ENCODE data around the gene MFSD1.

GRCh38 chr3:158789592-158789991 lies 12.3 kb upstream of the MFSD1 start:
- TF ChIP-seq ARNTL (CRISPR knock-in tag; IDR thresholded peaks at IDR 0.05; ENCODE audit: borderline replicate concordance, low read depth), result no peak
- no peak for TF ChIP-seq CREB5 (CRISPR knock-in tag; IDR thresholded peaks at IDR 0.05; ENCODE audit: low read depth)
- TF ChIP-seq RARB (CRISPR knock-in tag; IDR thresholded peaks at IDR 0.05), result no peak
- no peak for TF ChIP-seq CSRNP3 (CRISPR knock-in tag; IDR thresholded peaks at IDR 0.05)
- no peak for TF ChIP-seq ZFP3 (CRISPR knock-in tag; IDR thresholded peaks at IDR 0.05)
- TF ChIP-seq PATZ1 (CRISPR knock-in tag; IDR thresholded peaks at IDR 0.05; ENCODE audit: borderline replicate concordance), result no peak
